ENCODE data around the gene TFIP11.

Gene TFIP11

DNA sequence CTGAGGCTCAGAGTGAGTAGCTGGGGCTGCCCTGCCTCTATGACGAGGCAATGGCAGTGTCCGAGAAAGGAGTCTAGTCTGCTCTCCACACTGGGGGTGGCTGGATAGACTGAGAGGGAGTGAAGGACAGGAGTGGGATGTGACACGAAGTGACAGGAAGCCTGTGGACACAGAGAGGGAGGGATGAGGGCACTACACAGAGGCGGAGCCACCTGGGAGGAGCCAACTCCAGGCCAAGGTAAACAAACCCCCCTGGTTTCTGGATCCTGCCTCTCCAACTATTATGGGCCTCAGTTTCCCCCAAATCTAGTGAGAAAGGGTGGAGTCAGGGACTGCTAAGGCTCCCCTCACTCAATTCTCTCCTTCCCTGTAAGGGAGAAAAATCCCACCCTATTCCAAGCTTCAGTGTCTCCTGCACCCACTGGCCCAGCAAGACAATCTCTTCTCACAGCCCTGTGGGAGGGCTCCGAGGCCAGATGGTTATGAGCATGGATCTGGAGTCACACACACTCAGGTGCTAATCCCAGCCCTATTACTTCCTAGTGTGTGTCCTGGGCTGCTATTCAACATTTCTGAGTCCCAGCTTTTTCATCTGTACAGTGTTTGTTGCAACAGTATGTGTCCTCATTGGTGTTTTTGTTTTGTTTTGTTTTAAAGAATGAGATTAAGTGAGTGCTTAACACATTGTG lies 58.3 kb downstream of the TFIP11 start:
- no peak for DNase-seq (ENCODE audit: low spot score)
- TF ChIP-seq, protein P1, sequence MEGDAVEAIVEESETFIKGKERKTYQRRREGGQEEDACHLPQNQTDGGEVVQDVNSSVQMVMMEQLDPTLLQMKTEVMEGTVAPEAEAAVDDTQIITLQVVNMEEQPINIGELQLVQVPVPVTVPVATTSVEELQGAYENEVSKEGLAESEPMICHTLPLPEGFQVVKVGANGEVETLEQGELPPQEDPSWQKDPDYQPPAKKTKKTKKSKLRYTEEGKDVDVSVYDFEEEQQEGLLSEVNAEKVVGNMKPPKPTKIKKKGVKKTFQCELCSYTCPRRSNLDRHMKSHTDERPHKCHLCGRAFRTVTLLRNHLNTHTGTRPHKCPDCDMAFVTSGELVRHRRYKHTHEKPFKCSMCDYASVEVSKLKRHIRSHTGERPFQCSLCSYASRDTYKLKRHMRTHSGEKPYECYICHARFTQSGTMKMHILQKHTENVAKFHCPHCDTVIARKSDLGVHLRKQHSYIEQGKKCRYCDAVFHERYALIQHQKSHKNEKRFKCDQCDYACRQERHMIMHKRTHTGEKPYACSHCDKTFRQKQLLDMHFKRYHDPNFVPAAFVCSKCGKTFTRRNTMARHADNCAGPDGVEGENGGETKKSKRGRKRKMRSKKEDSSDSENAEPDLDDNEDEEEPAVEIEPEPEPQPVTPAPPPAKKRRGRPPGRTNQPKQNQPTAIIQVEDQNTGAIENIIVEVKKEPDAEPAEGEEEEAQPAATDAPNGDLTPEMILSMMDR (IDR thresholded peaks at IDR 0.05; ENCODE audit: extremely low read depth, missing control alignments): no peak

DNA sequence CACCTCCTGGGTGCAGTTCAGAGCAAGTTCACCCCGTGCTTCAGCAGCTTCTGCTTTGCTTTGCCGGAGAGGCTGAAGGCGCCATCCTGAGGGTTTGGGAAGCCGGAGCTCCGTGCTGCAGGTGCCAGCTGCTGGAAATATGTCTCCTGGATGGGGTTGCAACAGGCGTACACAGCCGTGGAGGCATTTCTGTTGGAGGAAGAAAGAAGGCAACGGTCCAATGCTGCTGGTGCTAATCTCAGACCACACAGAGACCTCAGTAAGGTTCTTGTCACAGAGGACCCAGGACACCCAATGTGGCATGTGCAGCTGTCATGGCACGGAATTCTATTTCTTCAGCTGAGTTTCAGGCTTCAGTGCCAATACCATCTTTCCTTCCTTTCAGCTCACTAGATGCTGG lies 59.1 kb downstream of the TFIP11 start:
- TF ChIP-seq, protein P1 (IDR thresholded peaks at IDR 0.05; ENCODE audit: extremely low read depth, missing control alignments): no peak
- DNase-seq (ENCODE audit: low spot score): no peak

DNA sequence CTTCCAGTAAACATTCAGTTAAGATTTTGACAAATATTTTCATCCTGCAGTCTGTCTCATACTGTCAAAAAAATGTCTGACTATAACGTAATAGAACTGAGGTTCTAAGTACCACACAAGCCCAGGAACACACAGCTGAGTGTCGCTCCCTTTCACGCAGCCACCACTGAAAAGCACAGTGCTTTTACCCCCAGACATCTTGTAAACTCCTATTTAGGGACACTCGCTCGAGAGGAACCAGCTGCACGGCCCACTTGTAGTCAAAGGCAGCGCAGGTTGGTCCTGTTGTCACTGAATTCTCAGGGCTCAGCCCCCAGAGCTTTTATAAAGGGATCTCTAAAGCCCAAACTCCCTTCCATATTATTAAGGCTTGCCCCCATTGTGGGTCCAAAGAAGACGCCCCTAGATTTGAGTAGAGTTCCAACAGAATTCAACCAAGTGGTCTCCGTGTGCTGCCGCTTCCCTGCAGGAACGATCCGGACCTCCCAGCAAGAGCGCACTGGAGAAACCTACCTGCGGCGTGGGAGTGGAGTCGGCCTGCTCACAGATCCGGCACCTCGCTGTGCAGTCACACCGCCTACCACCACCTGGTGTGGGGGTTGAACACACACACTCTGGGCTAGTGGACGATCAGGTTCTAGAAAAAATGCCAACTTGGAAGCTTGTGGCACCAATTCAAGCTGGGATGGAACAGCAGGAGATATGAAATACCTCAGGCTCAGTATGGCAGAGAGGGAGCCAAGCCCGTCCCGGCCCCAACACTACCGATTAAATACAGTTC lies 59.8 kb downstream of the TFIP11 start:
- TF ChIP-seq, protein P1 (IDR thresholded peaks at IDR 0.05; ENCODE audit: extremely low read depth, missing control alignments): no peak
- DNase-seq (ENCODE audit: low spot score): no peak

DNA sequence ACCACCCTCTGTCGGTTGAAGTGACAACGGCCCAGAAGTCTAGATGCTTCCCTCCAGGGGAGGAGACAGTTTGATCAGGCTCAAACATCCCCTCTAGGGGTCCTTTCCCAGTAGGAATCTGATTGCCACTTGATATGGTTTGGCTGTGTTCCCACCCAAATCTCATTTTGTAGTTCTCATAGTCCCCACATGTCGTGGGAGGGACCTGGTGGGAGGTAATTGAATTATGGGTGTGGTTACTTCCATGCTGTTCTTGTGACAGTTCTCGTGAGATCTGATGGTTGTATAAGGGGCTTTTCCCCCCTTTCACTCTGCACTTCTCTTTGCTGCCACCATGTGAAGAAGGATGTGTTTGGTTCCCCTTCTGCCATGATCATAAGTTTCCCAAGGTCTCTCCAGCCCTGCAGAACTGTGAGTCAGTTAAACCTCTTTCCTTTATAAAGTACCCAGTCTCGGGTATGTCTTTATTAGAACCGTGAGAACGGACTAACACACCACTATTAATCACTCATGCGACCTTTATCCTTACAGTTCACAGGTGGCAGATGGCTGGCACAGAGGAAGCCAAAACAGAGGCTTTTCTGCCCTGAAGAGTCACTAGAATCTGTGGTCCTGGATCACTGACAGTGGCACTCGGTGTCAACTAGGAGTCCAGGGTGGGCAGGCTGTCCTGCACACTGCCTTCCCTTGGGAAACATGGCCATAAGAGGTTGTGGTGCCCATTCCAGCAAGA lies 61.7 kb downstream of the TFIP11 start:
- TF ChIP-seq, protein P1 (IDR thresholded peaks at IDR 0.05; ENCODE audit: extremely low read depth, missing control alignments): no peak
- no peak for DNase-seq (ENCODE audit: low spot score)

DNA sequence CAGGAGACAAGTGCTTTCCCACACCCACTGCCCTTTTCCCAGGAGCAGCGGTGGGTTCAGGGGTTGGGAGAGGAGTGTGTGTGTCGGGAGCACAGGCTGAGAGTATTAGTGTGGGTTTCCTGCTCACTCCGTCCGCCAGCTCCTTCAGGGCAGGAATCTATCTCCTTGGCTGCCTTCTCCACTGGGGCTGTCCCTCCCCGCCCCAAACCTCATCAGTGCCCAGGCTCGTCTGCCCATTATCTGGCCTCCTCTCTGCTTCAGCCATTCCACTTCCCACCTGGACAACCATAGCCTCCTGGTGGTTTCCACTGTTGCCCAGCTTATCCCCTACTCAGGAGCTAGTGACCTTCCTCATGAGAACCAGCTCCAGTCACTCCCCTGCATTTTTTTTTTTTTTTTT lies 63.3 kb downstream of the TFIP11 start:
- TF ChIP-seq, protein P1 (IDR thresholded peaks at IDR 0.05; ENCODE audit: extremely low read depth, missing control alignments): no peak
- DNase-seq (ENCODE audit: low spot score): no peak

DNA sequence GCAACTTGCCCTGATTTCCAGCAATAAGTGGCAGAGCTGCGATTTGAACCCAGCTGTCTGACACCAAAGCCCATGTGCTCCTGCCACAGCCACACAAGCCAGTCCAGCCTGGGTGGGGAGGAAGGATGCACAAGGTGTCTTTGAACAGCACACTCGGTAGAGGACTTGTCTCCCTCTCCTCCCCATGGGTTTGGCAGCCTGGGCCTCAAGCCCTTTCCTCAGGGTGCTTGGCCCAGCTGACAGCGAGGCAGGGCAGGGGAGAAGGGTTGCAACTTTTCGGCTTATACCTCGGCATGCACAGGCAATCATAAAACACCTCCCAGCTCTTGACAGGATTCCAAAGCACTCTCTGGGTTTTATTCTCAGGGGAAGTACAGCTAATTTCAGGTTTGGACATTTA lies 63.9 kb downstream of the TFIP11 start:
- TF ChIP-seq, protein P1 (IDR thresholded peaks at IDR 0.05; ENCODE audit: extremely low read depth, missing control alignments): no peak
- no peak for DNase-seq (ENCODE audit: low spot score)

Data from GM20000 (cell line).